HepG2 (cell line): ENCODE data around the gene TPX2. TPM values are rescaled to one million over a fixed set of nuclear protein-coding genes. Genes with fewer than 3 reads are reported as not detected.

Source experiments
- ATAC-seq: fragments of 200-7000 bp; cut with Tn5 transposase; 3 replicates; pipeline ENCODE4 v1.9.1; 2020; ENCODE audit warnings: mild to moderate bottlenecking, moderate library complexity
- BruUV-seq: library from RNA; stranded (reverse); fragments of 400-500 nt; replicated peaks from 2 replicates; lab custom pipeline; 2021; lab: Mats Ljungman, UMichigan
- CTCF ChIA-PET: fragments of 300-600 bp; formaldehyde crosslinking; extraction: SDS; loops from one replicate; lab custom pipeline; 2021; ENCODE audit warnings: low total read pairs, inconsistent platforms, low intra/inter-chr PET ratio; lab: Yijun Ruan, JAX
- POLR2A ChIA-PET: fragments of 350-600 bp; sonication (Branson Sonifier 250); formaldehyde crosslinking; loops from one replicate; lab custom pipeline; 2020; ENCODE audit warnings: antibody characterized with exemption, inconsistent platforms; lab: Yijun Ruan, JAX
- DNase-seq: peaks from one replicate; pipeline ENCODE4 v3.0.0-alpha.2; 2015; ENCODE audit warnings: low spot score
- FAIRE-seq: peaks from 3 replicates; lab custom pipeline; 2011; peaks lifted over from hg19 to GRCh38; lab: Jason Lieb, UNC
- H2AFZ ChIP-seq: one replicate; pipeline ENCODE4 v1.6.1; 2011; ENCODE audit warnings: low read length, inconsistent platforms
- H3K27ac ChIP-seq: fragments of 300-600 bp; 3 replicates; pipeline ENCODE4 v1.8.0; 2011; ENCODE audit warnings: mixed run types, mild to moderate bottlenecking, mixed read lengths, low read length, inconsistent platforms; ENCODE audit not compliant: insufficient read depth; ENCODE audit errors: extremely low read length
- H3K27me3 ChIP-seq, 2 experiments: fragments of 200-600 bp in 1 of 2; 2 replicates in 1 of 2; 3 replicates in 1 of 2; pipeline versions ENCODE4 v1.6.0 to v1.8.0; 2011; ENCODE audit warnings: low read length in 2 of 2, mild to moderate bottlenecking in 2 of 2, moderate library complexity in 2 of 2, inconsistent platforms in 1 of 2; ENCODE audit not compliant: insufficient read depth in 2 of 2, control insufficient read depth in 1 of 2
- H3K36me3 ChIP-seq, 2 experiments: fragments of 200-600 bp in 1 of 2; replicated peaks in 1 of 2; 2 replicates in 1 of 2; 3 replicates in 1 of 2; pipeline versions ENCODE4 v1.5.1 to v1.8.0; 2011; ENCODE audit warnings: low read length in 2 of 2, inconsistent platforms in 1 of 2; ENCODE audit not compliant: insufficient read depth in 2 of 2, control insufficient read depth in 1 of 2
- H3K4me1 ChIP-seq: 2 replicates; pipeline ENCODE4 v1.5.1; 2012; ENCODE audit warnings: low read length, inconsistent platforms; ENCODE audit not compliant: insufficient read depth
- H3K4me2 ChIP-seq: 2 replicates; pipeline ENCODE4 v1.6.0; 2011; ENCODE audit warnings: low read depth, low read length, inconsistent platforms
- H3K4me3 ChIP-seq, 3 experiments: fragments of 200-600 bp in 1 of 3; sonication (generic), shearing (Covaris generic) in 1 of 3; replicated peaks in 1 of 3; 2 replicates each; pipeline ENCODE4 v1.5.1; 2011 to 2016; ENCODE audit warnings: low read length in 3 of 3, inconsistent platforms in 2 of 3, low read depth in 2 of 3, mild to moderate bottlenecking in 2 of 3, control low read depth in 1 of 3, mixed read lengths in 1 of 3; ENCODE audit not compliant: insufficient read depth in 1 of 3
- H3K79me2 ChIP-seq: one replicate; pipeline ENCODE4 v1.6.1; 2011; ENCODE audit warnings: low read length, inconsistent platforms; ENCODE audit not compliant: insufficient read depth
- H3K9ac ChIP-seq: 2 replicates; pipeline ENCODE4 v1.6.0; 2011; ENCODE audit warnings: mild to moderate bottlenecking, low read depth, low read length, inconsistent platforms; ENCODE audit not compliant: insufficient read depth
- H3K9me3 ChIP-seq: 2 replicates; pipeline ENCODE4 v1.5.1; 2012; ENCODE audit warnings: mild to moderate bottlenecking, low read length
- H4K20me1 ChIP-seq: 2 replicates; pipeline ENCODE4 v1.6.0; 2011; ENCODE audit warnings: inconsistent platforms, mild to moderate bottlenecking, low read length, moderate library complexity; ENCODE audit not compliant: insufficient read depth
- CHD2 ChIP-seq: IDR thresholded peaks from 2 replicates; pipeline ENCODE4 v1.6.1; 2011; ENCODE audit warnings: low read depth, low read length, improper control_type of control experiment
- EZH2 ChIP-seq: conservative IDR thresholded peaks from 2 replicates; pipeline ENCODE4 v1.6.1; 2012; ENCODE audit warnings: mild to moderate bottlenecking, low read depth, low read length, moderate library complexity
- FOXO4 ChIP-seq: sonication (generic); formaldehyde crosslinking; conservative IDR thresholded peaks from 2 replicates; pipeline ENCODE4 v1.8.1; 2023; ENCODE audit warnings: missing genetic modification reagents
- HDAC6 ChIP-seq: fragments of 200-600 bp; sonication (generic); IDR thresholded peaks from 2 replicates; pipeline ENCODE4 v1.7.0; 2017; ENCODE audit warnings: mild to moderate bottlenecking, antibody characterized with exemption, low read length, low read depth
- MATR3 ChIP-seq: sonication (generic); formaldehyde crosslinking; IDR thresholded peaks from 2 replicates; pipeline ENCODE4 v1.4.0; 2020; ENCODE audit warnings: missing genetic modification reagents
- NR2F2 ChIP-seq: IDR thresholded peaks from 2 replicates; pipeline ENCODE4 v1.6.1; 2012; ENCODE audit warnings: low read depth, inconsistent platforms, borderline replicate concordance
- RFX1 ChIP-seq: fragments of 450-650 bp; IDR thresholded peaks from 2 replicates; pipeline ENCODE4 v1.6.1; 2017
- RXRB ChIP-seq: IDR thresholded peaks from 2 replicates; pipeline ENCODE4 v1.6.1; 2016; ENCODE audit warnings: borderline replicate concordance, missing genetic modification reagents, missing compliant biosample characterization
- SIN3A ChIP-seq: IDR thresholded peaks from 2 replicates; pipeline ENCODE4 v1.6.1; 2011; ENCODE audit warnings: low read depth, mild to moderate bottlenecking, control low read depth, low read length, borderline replicate concordance
- TBX3 ChIP-seq: fragments of 450-650 bp; IDR thresholded peaks from 2 replicates; pipeline ENCODE4 v1.6.1; 2017; ENCODE audit warnings: antibody characterized with exemption, mild to moderate bottlenecking, inconsistent platforms, borderline replicate concordance
- TEAD2 ChIP-seq: sonication (generic); formaldehyde crosslinking; IDR thresholded peaks from 2 replicates; pipeline ENCODE4 v1.9.0; 2021; ENCODE audit warnings: missing genetic modification reagents
- TERF1 ChIP-seq: sonication (generic); formaldehyde crosslinking; IDR thresholded peaks from 2 replicates; pipeline ENCODE4 v1.8.0; 2022; ENCODE audit warnings: mild to moderate bottlenecking, missing genetic modification reagents, moderate library complexity
- THRA ChIP-seq: sonication (generic); formaldehyde crosslinking; IDR thresholded peaks from 2 replicates; pipeline ENCODE4 v1.4.0; 2020; ENCODE audit warnings: missing genetic modification reagents, borderline replicate concordance
- XRCC5 ChIP-seq: fragments of 200-400 bp; formaldehyde crosslinking; optimal IDR thresholded peaks from 2 replicates; pipeline ENCODE3; 2017; ENCODE audit warnings: mild to moderate bottlenecking, low read length
- ZFP62 ChIP-seq: sonication (generic); formaldehyde crosslinking; IDR thresholded peaks from 2 replicates; pipeline ENCODE4 v1.4.0; 2020; ENCODE audit warnings: missing genetic modification reagents
- ZNF10 ChIP-seq: sonication (generic); formaldehyde crosslinking; IDR thresholded peaks from 2 replicates; pipeline ENCODE4 v1.4.0; 2020; ENCODE audit warnings: mild to moderate bottlenecking, low read depth, missing genetic modification reagents, borderline replicate concordance
- ZNF468 ChIP-seq: sonication (generic); formaldehyde crosslinking; IDR thresholded peaks from 2 replicates; pipeline ENCODE4 v1.8.0; 2022; ENCODE audit warnings: mild to moderate bottlenecking, moderate library complexity, missing genetic modification reagents
- ZNF501 ChIP-seq: sonication (generic); formaldehyde crosslinking; IDR thresholded peaks from 2 replicates; pipeline ENCODE4 v1.5.1; 2020; ENCODE audit warnings: mild to moderate bottlenecking, moderate library complexity, missing genetic modification reagents
- WGBS: methylation state at CpG from one replicate; pipeline ENCODE4 v1.1.6; 2017; ENCODE audit warnings: low lambda C conversion rate; 5-methylcytosine and 5-hydroxymethylcytosine counted together
- in situ Hi-C: cut with HindIII; loops from 2 replicates; pipeline ENCODE4 v1.10.0; 2017; ENCODE audit warnings: low pct_unique_long_range_greater_than_20kb; ENCODE audit not compliant: extremely low pct_ligation_motif_present
- intact Hi-C: fragments of 100-400 bp; cut with micrococcal nuclease; formaldehyde crosslinking; loops from one replicate; pipeline ENCODE4 v1.10.0; 2022; ENCODE audit not compliant: unreplicated experiment
- polyA plus RNA-seq, 8 experiments: library from polyadenylated mRNA; depleted of rRNA in 3 of 8; stranded (reverse) in 7 of 8; unstranded in 1 of 8; fragments of >200 nt; fragmentation: Illumina TruSeq in 4 of 8; extraction: Trizol in 4 of 8; gene quantifications; 2 replicates each; pipeline versions ENCODE4 v1.2.1 to v1.2.3, GENCODE V29; 2011 to 2016; ENCODE audit warnings: low read depth in 4 of 8, missing spikeins in 1 of 8, mixed read lengths in 1 of 8; ENCODE audit not compliant: insufficient read depth in 1 of 8
- total RNA-seq, 5 experiments: library from RNA; depleted of rRNA; stranded (reverse); fragments of >200 nt; fragmentation: Illumina TruSeq; extraction: Trizol; gene quantifications; 2 replicates each; pipeline ENCODE4 v1.2.3, GENCODE V29; 2016; ENCODE audit warnings: low read depth in 1 of 5

Gene TPX2
- total and polyA plus RNA-seq, 2 of the 13 experiments (the other 11 are each of a cell fraction or from before 2014, with no cell fraction given) = 34.3 to 124 TPM

- H2AFZ ChIP-seq = no peak overlapping the region
- H4K20me1 ChIP-seq = no peaks in the 10 kb centered on the region
- no peak overlapping the region for H3K4me2 ChIP-seq
- BruUV-seq = no TSS peak
- no peaks in the 10 kb centered on the region for H3K4me1 ChIP-seq
- intact Hi-C loops (no loop called here), in situ Hi-C loops (no loop called here)
- WGBS = 95% methylated on average over 3 of the region's 3 CpGs
- CTCF ChIA-PET = no interaction called here
- DNase-seq = no peak
- TF ChIP-seq CHD2 (no peak), ZNF468 (CRISPR knock-in tag) (no peak), EZH2 (no peak), SIN3A (no peak), RFX1 (no peak), FOXO4 (no peak), RXRB (CRISPR knock-in tag) (no peak), NR2F2 (no peak)
- H3K9ac ChIP-seq = no peak overlapping the region
- H3K4me3 ChIP-seq = no peak overlapping the region
- no peak overlapping the region for H3K27ac ChIP-seq
- no peak for ATAC-seq
- FAIRE-seq = no peak
- peaks cover 43 to 94% of the 10 kb centered on the region in 2 experiments for H3K36me3 ChIP-seq
- POLR2A ChIA-PET = no interaction called here
- no peaks in the 10 kb centered on the region for H3K79me2 ChIP-seq
- no peaks in the 10 kb centered on the region for H3K9me3 ChIP-seq
- H3K27me3 ChIP-seq = no peaks in the 10 kb centered on the region
These were observed 51.3 kb downstream of the TPX2 start for GRCh38 chr20:31790401-31790800.

- ATAC-seq = no peak
- Histone ChIP-seq H3K79me2 (no peaks in the 10 kb centered on the region), H3K27ac (no peak overlapping the region), H3K36me3 (peaks cover 48 to 88% of the 10 kb centered on the region in 2 experiments), H3K4me3 (no peak overlapping the region), H3K9ac (no peak overlapping the region), H3K4me2 (no peak overlapping the region), H4K20me1 (no peaks in the 10 kb centered on the region), H3K27me3 (no peaks in the 10 kb centered on the region), H2AFZ (no peak overlapping the region), H3K9me3 (no peaks in the 10 kb centered on the region), H3K4me1 (no peaks in the 10 kb centered on the region)
- in situ Hi-C loops (no loop called here), intact Hi-C loops (no loop called here)
- CTCF ChIA-PET = no interaction called here
- 98% methylated on average over 3 of the region's 3 CpGs for WGBS
- no peak for FAIRE-seq
- POLR2A ChIA-PET = no interaction called here
- no peak for DNase-seq
- BruUV-seq = no TSS peak
- TF ChIP-seq TERF1 (CRISPR knock-in tag) (no peak), ZNF501 (CRISPR knock-in tag) (no peak), TEAD2 (CRISPR knock-in tag) (no peak), ZNF10 (CRISPR knock-in tag) (no peak), XRCC5 (no peak), TBX3 (no peak), THRA (CRISPR knock-in tag) (no peak), MATR3 (CRISPR knock-in tag) (no peak), HDAC6 (no peak), ZFP62 (CRISPR knock-in tag) (no peak)
These were observed 58.3 kb downstream of the TPX2 start for GRCh38 chr20:31797364-31797763.
